HCT116 (cell line): ENCODE results near the gene SLC22A2. TPM values are rescaled to one million over a fixed set of nuclear protein-coding genes. Genes with fewer than 3 reads are reported as not detected.

Source experiments
- ATAC-seq: fragments of 200-7000 bp; cut with Tn5 transposase; 2 replicates; pipeline ENCODE4 v1.9.1; 2020; ENCODE audit warnings: mild to moderate bottlenecking, moderate library complexity
- BruUV-seq: library from RNA; stranded (reverse); fragments of 400-500 nt; replicated peaks from 2 replicates; lab custom pipeline; 2021; lab: Mats Ljungman, UMichigan
- CTCF ChIA-PET: fragments of 300-600 bp; sonication (Branson Sonifier 250); formaldehyde crosslinking; loops from one replicate; lab custom pipeline; 2021; ENCODE audit warnings: antibody characterized with exemption; lab: Charles Lee
- POLR2A ChIA-PET: fragments of 300-600, 350-600 bp; sonication (Branson Sonifier 250); formaldehyde crosslinking; loops from one replicate; lab custom pipeline; 2021; ENCODE audit warnings: antibody characterized with exemption; lab: Charles Lee
- RAD21 ChIA-PET, 2 experiments: fragments of 300-600 bp; sonication (Branson Sonifier 250); formaldehyde crosslinking; loops; one replicate each; lab custom pipeline; 2023; ENCODE audit warnings: low total read pairs in 2 of 2; ENCODE audit not compliant: uncharacterized antibody in 2 of 2, unreplicated experiment in 2 of 2, low non-redundant PET in 1 of 2; lab: Charles Lee
- DNase-seq: peaks from one replicate; pipeline ENCODE4 v3.0.0-alpha.2; 2010; ENCODE audit warnings: low read depth, low spot score
- H2AFZ ChIP-seq: fragments of 200-600 bp; shearing (Covaris generic), sonication (generic); 2 replicates; pipeline ENCODE4 v1.6.1; 2017; ENCODE audit warnings: low read depth, mixed run types, mixed read lengths, antibody characterized with exemption, low read length; ENCODE audit not compliant: poor library complexity, severe bottlenecking
- H3K27ac ChIP-seq: 2 replicates; pipeline ENCODE4 v1.5.1; 2012; ENCODE audit warnings: low read depth, low read length
- H3K27me3 ChIP-seq: fragments of 200-600 bp; sonication (generic); 2 replicates; pipeline ENCODE4 v1.6.1; 2016; ENCODE audit warnings: mixed run types, low read length, mixed read lengths; ENCODE audit not compliant: insufficient read depth
- H3K36me3 ChIP-seq, 2 experiments: fragments of 200-500 bp in 1 of 2; fragments of 200-600 bp in 1 of 2; sonication (Bioruptor generic) in 1 of 2; sonication (generic) in 1 of 2; 2 replicates each; pipeline versions ENCODE4 v1.5.1 to v1.6.1; 2014 to 2016; ENCODE audit warnings: low read length in 2 of 2, inconsistent platforms in 1 of 2, mixed read lengths in 1 of 2, mixed run types in 1 of 2; ENCODE audit not compliant: insufficient read depth in 2 of 2, control insufficient read depth in 1 of 2
- H3K4me1 ChIP-seq, 2 experiments: fragments of 200-600 bp in 1 of 2; sonication (generic) in 1 of 2; 2 replicates each; pipeline versions ENCODE4 v1.5.1 to v1.6.1; 2012 to 2017; ENCODE audit warnings: low read length in 2 of 2, inconsistent platforms in 1 of 2, mild to moderate bottlenecking in 1 of 2, mixed read lengths in 1 of 2, mixed run types in 1 of 2, moderate library complexity in 1 of 2; ENCODE audit not compliant: insufficient read depth in 2 of 2, control insufficient read depth in 1 of 2
- H3K4me2 ChIP-seq: fragments of 200-600 bp; sonication (generic); 2 replicates; pipeline ENCODE4 v1.6.1; 2017; ENCODE audit warnings: mixed run types, low read length, mixed read lengths
- H3K4me3 ChIP-seq, 2 experiments: fragments of 200-600 bp in 1 of 2; sonication (generic) in 1 of 2; replicated peaks in 1 of 2; 2 replicates each; pipeline ENCODE4 v1.5.1; 2011 to 2016; ENCODE audit warnings: low read length in 2 of 2, control low read depth in 1 of 2, low read depth in 1 of 2, mild to moderate bottlenecking in 1 of 2, mixed read lengths in 1 of 2, mixed run types in 1 of 2
- H3K79me2 ChIP-seq: fragments of 200-600 bp; sonication (generic); 2 replicates; pipeline ENCODE4 v1.6.1; 2017; ENCODE audit warnings: mild to moderate bottlenecking, mixed run types, low read length, moderate library complexity, mixed read lengths; ENCODE audit not compliant: insufficient read depth
- H3K9ac ChIP-seq: fragments of 200-600 bp; sonication (generic); 2 replicates; pipeline ENCODE4 v1.6.1; 2016; ENCODE audit warnings: low read length, mixed read lengths
- H3K9me2 ChIP-seq: fragments of 200-600 bp; sonication (generic), shearing (Covaris generic); 2 replicates; pipeline ENCODE4 v1.6.1; 2017; ENCODE audit warnings: mixed run types, mild to moderate bottlenecking, moderate library complexity; ENCODE audit not compliant: insufficient read depth
- H3K9me3 ChIP-seq, 2 experiments: fragments of 200-500 bp in 1 of 2; fragments of 200-600 bp in 1 of 2; sonication (Bioruptor generic) in 1 of 2; sonication (generic) in 1 of 2; 2 replicates each; pipeline ENCODE4 v1.6.1; 2014 to 2017; ENCODE audit warnings: low read length in 2 of 2, mixed read lengths in 2 of 2, inconsistent platforms in 1 of 2, low read depth in 1 of 2, mild to moderate bottlenecking in 1 of 2, mixed run types in 1 of 2, moderate library complexity in 1 of 2; ENCODE audit not compliant: control insufficient read depth in 1 of 2, insufficient read depth in 1 of 2
- H4K20me1 ChIP-seq: fragments of 200-600 bp; sonication (generic), shearing (Covaris generic); 2 replicates; pipeline ENCODE4 v1.6.1; 2017; ENCODE audit warnings: mixed run types, mild to moderate bottlenecking, moderate library complexity; ENCODE audit not compliant: insufficient read depth
- CBX3 ChIP-seq: IDR thresholded peaks from 2 replicates; pipeline ENCODE4 v1.6.1; 2012; ENCODE audit warnings: low read depth
- CEBPB ChIP-seq: IDR thresholded peaks from 2 replicates; pipeline ENCODE4 v1.6.1; 2012; ENCODE audit warnings: low read depth
- EZH2phosphoT487 ChIP-seq: fragments of 200-600 bp; IDR thresholded peaks from 2 replicates; pipeline ENCODE4 v1.6.1; 2018; ENCODE audit warnings: antibody characterized with exemption, borderline replicate concordance
- JUND ChIP-seq: IDR thresholded peaks from 2 replicates; pipeline ENCODE4 v1.6.1; 2012
- POLR2AphosphoS5 ChIP-seq: IDR thresholded peaks from 2 replicates; pipeline ENCODE4 v1.6.1; 2011; ENCODE audit warnings: mild to moderate bottlenecking, low read depth, low read length, moderate library complexity
- RAD21 ChIP-seq: IDR thresholded peaks from 2 replicates; pipeline ENCODE4 v1.6.1; 2012; ENCODE audit warnings: low read depth, mild to moderate bottlenecking
- REST ChIP-seq: IDR thresholded peaks from 2 replicates; pipeline ENCODE4 v1.6.1; 2012; ENCODE audit warnings: low read depth
- SP1 ChIP-seq: IDR thresholded peaks from 2 replicates; pipeline ENCODE4 v1.6.1; 2012; ENCODE audit warnings: low read depth
- TCF7L2 ChIP-seq: IDR thresholded peaks from 2 replicates; pipeline ENCODE4 v1.7.0; 2011; ENCODE audit warnings: borderline replicate concordance, inconsistent platforms; ENCODE audit not compliant: insufficient read depth, insufficient read length; ENCODE audit errors: extremely low read depth
- ZBTB33 ChIP-seq: IDR thresholded peaks from 2 replicates; pipeline ENCODE4 v1.6.1; 2011; ENCODE audit warnings: mild to moderate bottlenecking, low read length, moderate library complexity; ENCODE audit not compliant: insufficient replicate concordance; ENCODE audit errors: extremely low read depth
- ZFX ChIP-seq: fragments of 450-650 bp; IDR thresholded peaks from 2 replicates; pipeline ENCODE4 v1.6.1; 2017
- ZNF274 ChIP-seq: fragments of 200-500 bp; sonication (Bioruptor generic); IDR thresholded peaks from 2 replicates; pipeline ENCODE4 v1.6.1; 2014; ENCODE audit warnings: mild to moderate bottlenecking, low read depth, low read length, inconsistent platforms
- intact Hi-C: fragments of 100-400 bp; cut with micrococcal nuclease; formaldehyde crosslinking; loops from 2 replicates; pipeline ENCODE4 v1.10.0; 2022
- total RNA-seq: library from RNA; stranded (reverse); gene quantifications from one replicate; pipeline ENCODE4 v1.2.1, GENCODE V29; 2021; ENCODE audit not compliant: unreplicated experiment
- TF ChIP-seq, protein P1 (sequence below): IDR thresholded peaks from 2 replicates; pipeline ENCODE4 v1.6.1; 2012
- TF ChIP-seq, protein P2 (sequence below): IDR thresholded peaks from 2 replicates; pipeline ENCODE4 v1.6.1; 2012

The SLC22A2 gene
- total RNA-seq, 1 experiment from 2014 or later = not detected

DNA sequence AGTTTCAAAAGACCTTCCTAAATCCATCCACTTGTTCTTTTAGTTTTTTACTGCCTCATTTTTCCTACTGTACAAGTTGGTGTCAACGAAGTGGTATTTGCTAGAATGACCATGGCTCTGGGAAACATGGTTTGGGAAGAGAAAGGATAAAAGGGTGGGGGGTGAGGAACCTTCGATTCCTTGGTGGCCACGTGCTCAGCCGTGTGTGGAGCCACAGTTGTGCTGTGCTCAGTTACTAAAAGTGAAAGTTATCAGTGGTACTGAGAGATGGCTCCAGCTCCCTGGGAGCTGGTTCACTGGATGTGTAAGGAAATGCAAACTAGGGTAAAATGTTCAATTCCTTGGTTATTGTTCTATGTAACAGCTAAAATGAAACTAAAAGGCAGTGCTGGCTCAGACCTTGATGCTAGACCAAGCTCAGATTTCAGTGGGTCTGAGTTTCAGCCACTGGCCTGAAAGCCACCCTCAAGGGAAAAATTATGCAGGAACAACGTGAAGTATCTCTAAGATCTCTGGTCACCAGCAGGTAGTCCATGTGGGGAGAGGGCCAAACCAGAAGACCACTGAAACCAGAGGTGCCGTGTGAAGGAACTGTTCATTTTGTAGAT lies 7.4 kb upstream of the SLC22A2 start:
- BruUV-seq = no TSS peak
- no peak overlapping the region for H3K4me2 ChIP-seq

DNA sequence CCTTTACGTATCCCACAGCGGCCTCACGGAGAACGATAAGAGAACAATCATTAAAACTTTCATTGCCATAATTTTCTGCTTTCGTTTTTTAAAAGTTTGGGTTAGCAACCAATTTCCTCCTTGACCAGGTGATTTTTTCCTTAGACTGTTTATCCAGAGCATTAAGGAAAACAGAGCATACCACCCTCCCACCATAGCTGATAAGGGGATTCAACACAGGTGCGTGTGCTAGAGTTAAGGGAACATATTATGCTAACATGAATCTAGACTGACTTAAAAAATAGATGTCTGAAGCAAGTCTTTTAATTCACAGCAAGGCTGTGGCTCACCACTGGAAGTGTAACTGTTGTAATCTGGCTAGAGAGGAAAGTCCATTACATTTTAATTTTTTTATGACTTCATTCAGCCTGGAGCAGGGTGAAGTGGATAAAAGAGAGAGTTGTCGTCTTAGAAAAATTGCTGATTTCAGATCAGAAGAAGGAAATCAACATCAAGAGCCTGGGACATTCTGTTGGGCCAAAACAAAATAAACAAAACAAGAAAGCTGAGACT lies 5.5 kb upstream of the SLC22A2 start:
- intact Hi-C loops = no loop called here
- peaks cover 3% of the 10 kb centered on the region; the same call in 1 of the 2 replicates for H3K27me3 ChIP-seq
- H3K27ac ChIP-seq = no peak overlapping the region
- no peak overlapping the region for H3K4me2 ChIP-seq
- no peaks in the 10 kb centered on the region for H3K79me2 ChIP-seq
- no peaks in the 10 kb centered on the region for H3K4me1 ChIP-seq
- H2AFZ ChIP-seq = no peak overlapping the region
- no peaks in the 10 kb centered on the region for H4K20me1 ChIP-seq
- no TSS peak for BruUV-seq
- CTCF ChIA-PET = no interaction called here
- H3K36me3 ChIP-seq = no peaks in the 10 kb centered on the region
- TF ChIP-seq TCF7L2 (no peak), REST (no peak), ZFX (no peak), EZH2phosphoT487 (no peak), JUND (no peak), POLR2AphosphoS5 (no peak), CBX3 (no peak), RAD21 (no peak), ZNF274 (no peak), CEBPB (no peak), ZBTB33 (no peak)
- TF ChIP-seq, protein P1, sequence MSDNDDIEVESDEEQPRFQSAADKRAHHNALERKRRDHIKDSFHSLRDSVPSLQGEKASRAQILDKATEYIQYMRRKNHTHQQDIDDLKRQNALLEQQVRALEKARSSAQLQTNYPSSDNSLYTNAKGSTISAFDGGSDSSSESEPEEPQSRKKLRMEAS = no peak
- TF ChIP-seq, protein P2, sequence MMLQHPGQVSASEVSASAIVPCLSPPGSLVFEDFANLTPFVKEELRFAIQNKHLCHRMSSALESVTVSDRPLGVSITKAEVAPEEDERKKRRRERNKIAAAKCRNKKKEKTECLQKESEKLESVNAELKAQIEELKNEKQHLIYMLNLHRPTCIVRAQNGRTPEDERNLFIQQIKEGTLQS = no peak
- DNase-seq (no peak), ATAC-seq (no peak)
- RAD21 ChIA-PET = no interaction called here
- H3K4me3 ChIP-seq = no peak overlapping the region
- no peaks in the 10 kb centered on the region for H3K9me2 ChIP-seq
- no peak overlapping the region for H3K9ac ChIP-seq
- POLR2A ChIA-PET = no interaction called here
- H3K9me3 ChIP-seq = no peaks in the 10 kb centered on the region

More for the DNA sequence above, 7.4 kb upstream of the SLC22A2 start:
- Histone ChIP-seq H3K9ac (no peak overlapping the region), H2AFZ (no peak overlapping the region), H3K4me1 (no peaks in the 10 kb centered on the region), H3K9me2 (no peaks in the 10 kb centered on the region), H3K27me3 (peaks cover 3% of the 10 kb centered on the region; the same call in 1 of the 2 replicates), H3K27ac (no peak overlapping the region), H3K4me3 (no peak overlapping the region), H3K36me3 (no peaks in the 10 kb centered on the region), H3K9me3 (no peaks in the 10 kb centered on the region), H3K79me2 (no peaks in the 10 kb centered on the region), H4K20me1 (no peaks in the 10 kb centered on the region)
- ATAC-seq (no peak), DNase-seq (no peak)
- intact Hi-C loops = no loop called here
- TF ChIP-seq ZNF274 (no peak), EZH2phosphoT487 (no peak), SP1 (no peak)
- RAD21 ChIA-PET = no interaction called here
- POLR2A ChIA-PET = no interaction called here
- CTCF ChIA-PET = no interaction called here
